SH-SY5Y (cell line): ENCODE data around the gene UFC1.

Source experiments
- GATA2 ChIP-seq: IDR thresholded peaks from 2 replicates; pipeline ENCODE4 v1.6.1; 2011; ENCODE audit warnings: mild to moderate bottlenecking, low read depth, low read length
- GATA3 ChIP-seq: IDR thresholded peaks from 2 replicates; pipeline ENCODE4 v1.6.1; 2011; ENCODE audit warnings: low read depth, mild to moderate bottlenecking, low read length, moderate library complexity

Gene UFC1

DNA sequence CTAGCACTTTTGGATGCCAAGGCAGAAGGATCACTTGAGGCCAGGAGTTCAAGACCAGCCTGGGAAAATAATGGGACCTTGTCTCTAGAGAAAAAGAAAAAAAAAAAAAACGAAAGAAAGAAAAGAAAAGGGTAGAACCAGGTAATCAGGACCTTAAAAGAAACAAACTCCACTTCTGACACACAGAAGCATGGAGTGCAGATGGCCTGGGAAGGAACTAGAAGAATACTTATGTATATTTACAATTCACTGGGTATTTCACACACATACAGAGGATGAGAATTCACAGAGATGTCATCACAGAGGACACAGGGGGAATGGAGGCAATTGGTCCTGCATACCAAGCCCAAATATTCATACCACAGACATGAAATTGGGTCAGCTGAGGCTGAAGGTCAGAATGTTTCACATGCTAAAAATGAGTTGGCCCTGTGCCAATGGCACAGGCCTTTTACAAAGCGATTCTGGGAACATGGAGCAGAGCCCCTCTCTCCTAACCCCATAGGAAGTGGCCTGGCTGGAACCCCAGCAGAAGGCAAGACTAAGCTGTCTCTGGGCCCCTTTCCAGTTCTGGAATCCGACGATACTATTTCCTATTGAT is 19.1 kb downstream of the UFC1 start:
- TF ChIP-seq GATA2 (no peak), GATA3 (no peak)

DNA sequence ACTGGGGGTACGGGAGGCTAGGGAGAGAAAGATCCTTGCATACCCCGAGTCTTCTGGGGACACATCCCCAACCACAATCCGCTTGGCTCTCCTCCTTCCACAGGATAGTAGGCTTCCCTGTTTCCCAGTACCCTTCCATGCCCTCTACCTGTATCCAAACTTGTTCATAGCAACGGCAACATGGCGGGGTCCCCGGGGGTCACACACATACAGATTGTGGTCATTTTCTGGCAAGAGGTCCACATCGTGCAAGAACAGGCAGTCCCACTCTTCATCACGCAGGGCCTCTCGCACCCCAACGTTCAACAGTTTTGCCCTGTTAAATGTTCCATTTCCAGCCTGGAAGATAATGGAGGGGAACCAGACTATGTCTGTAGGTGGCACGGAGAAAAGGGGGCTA is 19.9 kb downstream of the UFC1 start:
- no peak for TF ChIP-seq GATA3
- TF ChIP-seq GATA2, result no peak

DNA sequence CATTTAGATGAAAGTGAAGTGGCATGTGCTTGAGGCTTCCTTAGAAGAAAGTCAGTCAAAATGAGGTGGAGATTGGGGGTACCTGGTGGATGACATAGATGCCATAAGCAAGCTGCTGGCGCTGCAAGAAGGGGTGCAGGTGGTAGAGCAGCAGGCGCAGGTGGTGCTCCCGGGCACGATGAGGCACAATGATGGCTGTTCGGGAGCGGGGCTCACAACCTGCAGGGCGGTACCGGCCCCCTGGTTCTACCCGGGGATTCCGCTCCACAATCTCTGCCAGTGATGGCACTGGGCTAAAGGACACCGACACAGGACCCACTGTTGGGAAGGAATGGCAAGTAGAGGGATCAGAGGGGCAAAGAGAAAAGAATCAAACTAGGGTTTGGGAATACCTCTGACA is 21.1 kb downstream of the UFC1 start:
- TF ChIP-seq GATA3 (no peak), GATA2 (no peak)

DNA sequence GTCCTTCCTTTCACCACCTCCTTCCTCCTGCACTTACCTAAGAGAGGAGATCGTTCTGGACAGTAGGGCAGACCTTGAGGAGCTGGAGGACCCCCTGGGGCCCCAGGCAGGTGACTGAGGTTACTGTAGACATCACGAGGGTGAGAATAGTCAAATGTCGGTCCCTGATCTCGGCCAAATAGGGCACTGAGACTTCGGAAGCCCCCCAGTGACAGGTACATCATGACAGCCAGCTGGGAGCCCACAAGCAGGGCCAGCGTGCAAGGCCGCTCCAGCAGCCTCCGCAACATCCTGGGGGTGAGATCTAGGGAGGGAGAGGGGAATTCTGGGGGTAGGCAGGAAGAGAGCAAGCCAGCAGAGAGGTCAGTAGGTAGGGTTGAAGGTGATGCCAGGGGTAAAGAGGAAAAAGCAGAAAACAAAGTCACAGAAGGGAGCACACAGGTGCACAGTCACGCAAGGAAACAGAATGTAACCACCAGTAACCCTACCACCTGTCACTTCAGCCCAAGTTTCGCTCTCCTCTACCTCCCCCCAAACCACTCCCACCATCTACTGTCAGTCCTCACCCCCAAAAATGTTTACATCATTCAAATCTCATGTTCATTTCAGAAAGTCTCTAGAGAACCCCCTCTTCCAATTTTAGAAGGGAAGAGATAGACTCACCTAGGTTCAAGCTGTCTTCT is 22.1 kb downstream of the UFC1 start:
- TF ChIP-seq GATA2, result no peak
- no peak for TF ChIP-seq GATA3

DNA sequence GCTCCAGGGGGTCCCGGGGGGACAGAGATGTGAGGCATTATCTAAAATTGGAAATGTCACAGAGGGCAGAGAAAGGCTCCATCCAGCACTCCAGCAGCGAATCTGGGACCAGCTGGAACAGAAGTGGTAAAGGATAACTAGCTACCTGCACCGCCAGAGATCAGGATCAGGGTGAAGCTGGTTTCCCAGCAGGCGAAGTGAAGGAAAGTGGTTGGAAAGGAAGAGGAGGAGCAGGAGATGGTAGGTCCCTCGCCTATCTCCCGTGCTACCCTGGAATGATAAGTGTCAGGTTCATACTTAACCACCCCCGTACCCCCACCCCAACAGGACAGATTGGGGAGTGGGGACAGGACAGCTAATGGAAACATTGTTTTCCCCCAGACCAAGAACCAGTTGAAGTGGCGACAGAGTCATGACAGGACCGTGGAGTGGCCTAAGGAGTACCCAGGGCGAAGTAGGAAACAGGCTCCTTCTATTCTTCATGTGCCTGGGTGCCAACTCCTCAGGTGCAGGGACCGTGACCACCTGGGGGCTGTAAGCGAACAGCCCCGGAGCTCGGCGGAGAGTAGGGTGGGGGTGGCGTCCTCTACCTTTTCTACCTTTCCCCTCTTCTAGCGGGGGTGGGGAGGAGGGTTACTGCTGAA is 22.8 kb downstream of the UFC1 start:
- no peak for TF ChIP-seq GATA2
- TF ChIP-seq GATA3, result no peak

DNA sequence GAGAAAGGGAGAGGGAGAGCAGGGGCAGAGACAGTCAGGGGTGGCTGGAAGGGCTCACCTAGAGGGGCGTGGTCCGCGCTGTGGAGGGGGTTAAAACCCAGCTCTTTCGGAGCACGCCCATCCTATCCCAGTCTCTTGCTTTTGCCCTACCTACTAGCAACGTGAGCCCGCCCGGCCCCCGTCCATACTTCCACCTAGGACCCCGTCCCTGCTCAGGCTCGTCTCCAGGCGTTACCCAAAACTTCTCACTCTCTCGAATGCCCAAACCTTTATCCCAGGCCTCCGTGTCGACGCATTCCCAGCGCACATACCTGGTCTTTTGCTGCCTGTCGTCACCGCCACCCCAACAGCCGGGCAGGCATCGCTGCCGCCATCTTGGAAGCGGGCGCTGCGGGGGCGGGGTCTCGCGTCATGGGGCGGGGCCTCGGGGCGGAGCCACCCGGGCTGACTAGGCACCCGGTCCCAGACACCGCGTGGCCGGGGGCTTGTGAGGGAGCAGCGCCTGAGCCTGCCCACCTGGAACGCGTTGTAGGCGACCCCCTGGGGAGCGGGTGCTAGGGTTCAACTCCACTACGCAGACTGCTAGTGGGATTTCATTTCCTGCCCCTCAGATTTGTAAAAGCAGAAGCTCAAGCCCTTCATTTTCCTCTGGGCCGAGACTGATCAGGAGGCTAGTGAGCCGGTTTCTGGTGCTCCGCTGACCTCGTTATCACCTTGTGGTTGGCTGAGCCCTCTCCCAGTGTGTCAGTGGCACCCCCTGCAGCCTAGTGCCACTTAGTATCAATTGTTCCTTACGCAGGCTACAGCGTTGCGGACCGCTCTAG is 23.5 kb downstream of the UFC1 start, which contains the start of gene B4GALT3:
TSS of gene B4GALT3 (minus strand) at position 396 of the 824 bp plus-strand sequence. CDS start 1,447 bp downstream, outside the sequence.
- TF ChIP-seq GATA3 (no peak), GATA2 (no peak)

DNA sequence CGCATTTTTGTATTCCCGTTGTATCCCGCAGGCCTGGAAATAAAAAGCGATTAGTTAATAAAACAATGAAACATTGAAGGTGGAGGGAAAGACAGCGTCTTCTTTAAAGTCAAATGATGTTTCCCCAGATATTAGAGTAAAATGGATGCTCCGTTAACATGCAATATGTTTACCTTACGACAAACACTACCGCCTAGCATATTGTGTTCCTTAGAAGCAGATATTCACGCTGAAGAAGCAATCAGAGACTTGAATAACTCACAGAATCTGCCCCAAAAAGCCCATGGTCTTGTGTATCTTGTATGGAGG is 24.1 kb downstream of the UFC1 start:
- no peak for TF ChIP-seq GATA2
- no peak for TF ChIP-seq GATA3

DNA sequence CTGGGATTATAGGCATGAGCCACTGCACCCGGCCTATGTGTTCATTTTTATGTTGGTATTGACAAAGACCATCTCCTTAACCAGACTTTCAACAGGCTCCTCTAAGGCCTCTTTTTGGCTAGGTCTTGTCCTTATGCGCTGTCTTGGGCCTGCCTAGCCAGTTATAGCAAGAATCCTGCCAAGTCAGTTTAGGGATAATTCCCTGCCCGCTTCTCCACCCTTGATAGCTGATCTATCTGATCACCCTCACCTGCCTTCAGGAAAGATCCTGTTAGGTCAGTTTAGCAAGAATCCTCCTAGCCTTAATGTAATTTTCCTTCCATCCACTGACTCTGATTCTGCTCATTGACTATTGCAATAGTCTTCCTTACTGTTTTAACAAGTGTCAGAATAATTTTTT is 25.9 kb downstream of the UFC1 start:
- TF ChIP-seq GATA2, result no peak
- TF ChIP-seq GATA3, result no peak

DNA sequence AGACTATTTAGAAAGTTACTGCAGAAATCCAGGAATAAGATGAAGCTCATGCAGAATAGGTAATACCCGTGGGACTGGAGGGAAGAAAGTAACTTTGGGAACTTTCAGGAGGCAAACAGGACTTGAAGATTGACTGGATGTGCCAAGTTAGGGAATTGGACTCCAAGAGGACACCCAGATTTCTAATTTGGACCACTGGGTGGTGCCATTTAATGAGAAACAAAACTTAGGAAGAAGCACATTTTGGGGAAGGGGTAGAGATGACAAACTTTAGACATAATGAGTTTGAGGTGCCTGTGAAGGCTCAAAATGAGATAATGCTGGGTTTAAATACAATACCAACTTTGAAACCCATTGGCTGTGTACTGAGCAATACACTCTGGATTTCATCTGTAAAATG is 26.9 kb downstream of the UFC1 start:
- TF ChIP-seq GATA3 (no peak), GATA2 (no peak)

DNA sequence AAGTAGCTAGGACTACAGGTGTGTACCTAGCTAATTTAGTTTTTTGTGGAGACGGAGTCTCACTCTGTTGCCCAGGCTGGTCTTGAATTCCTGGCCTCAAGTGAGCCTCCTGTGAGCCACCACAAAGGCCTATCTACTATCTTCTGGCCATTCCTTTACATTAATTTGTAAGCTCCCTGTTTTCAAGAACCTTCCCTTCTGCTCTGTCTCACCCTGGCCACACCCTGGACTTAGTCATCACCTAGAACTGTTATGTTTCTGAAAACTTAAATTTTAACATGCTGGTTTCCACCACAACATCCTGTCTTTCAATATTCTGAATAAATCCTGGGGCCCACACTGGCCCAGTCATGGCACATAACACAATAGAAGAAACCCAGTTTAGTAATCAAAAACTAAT is 28.4 kb downstream of the UFC1 start:
- TF ChIP-seq GATA2, result no peak
- TF ChIP-seq GATA3, result no peak

DNA sequence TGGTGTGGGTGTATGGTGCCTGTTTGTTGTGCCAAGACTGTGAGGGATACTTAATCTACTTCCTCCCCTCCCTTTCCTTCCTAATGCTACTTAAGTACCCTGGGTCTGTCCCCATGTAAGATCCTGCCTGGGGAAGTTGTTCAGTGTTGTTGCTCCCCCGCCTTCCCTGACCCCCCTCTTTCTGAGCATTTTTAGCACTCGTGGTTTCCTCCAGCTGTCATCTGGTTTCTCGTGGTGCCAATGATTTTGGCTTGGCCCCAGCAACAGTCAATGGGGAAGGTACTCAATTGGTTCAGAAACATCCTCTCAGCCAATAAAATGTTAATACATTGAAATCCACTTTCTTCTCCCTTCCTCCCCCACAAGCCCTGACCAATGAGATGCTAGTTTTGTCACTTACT is 31.5 kb downstream of the UFC1 start:
- TF ChIP-seq GATA3 (no peak), GATA2 (no peak)

DNA sequence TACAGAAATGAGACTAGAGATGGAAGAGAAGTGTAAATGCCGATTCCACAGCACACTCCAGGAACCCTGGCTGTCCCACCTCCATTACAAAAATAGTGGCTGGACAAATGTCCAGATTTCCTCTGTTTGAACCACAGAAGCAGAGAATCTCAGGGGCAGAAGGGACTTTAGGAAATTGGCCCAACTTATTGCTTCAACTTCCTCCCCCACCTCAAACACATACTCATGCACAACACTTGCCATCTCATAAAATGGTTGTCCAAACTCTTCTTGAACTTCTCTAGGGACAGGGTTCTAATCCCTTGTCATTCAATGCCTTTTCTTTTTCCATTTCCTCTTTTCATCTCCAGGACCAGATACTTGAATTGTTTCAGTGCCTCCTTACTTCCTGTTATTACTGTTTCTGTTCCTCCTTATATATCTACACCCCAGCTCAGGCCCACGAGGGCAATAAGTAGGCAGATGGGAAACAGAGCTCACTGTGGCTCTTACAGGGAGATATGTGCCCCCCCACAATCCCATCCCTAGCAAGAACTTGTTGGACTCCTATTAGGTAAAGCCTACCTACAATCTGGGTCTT is 32.0 kb downstream of the UFC1 start:
- TF ChIP-seq GATA2, result no peak
- TF ChIP-seq GATA3, result no peak

DNA sequence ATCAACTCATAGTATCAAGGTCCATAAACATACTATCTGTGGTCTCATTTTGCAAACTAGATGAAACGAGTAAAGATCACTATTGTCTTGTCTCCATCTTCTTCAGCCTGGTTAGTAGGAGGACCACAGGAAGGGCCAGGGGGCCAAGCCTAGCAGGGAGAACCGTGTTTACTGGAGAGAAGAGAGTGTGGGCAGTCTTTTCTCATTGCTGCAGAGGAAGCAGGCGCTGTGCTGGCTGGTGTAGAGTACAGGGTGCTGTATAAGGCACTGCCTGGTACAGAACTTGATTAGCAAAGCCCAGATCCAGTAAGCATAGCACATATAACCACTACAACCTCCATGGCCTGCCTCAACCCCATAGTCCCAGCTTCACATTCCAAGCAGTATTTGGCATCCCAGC is 33.5 kb downstream of the UFC1 start:
- TF ChIP-seq GATA3 (no peak), GATA2 (no peak)

DNA sequence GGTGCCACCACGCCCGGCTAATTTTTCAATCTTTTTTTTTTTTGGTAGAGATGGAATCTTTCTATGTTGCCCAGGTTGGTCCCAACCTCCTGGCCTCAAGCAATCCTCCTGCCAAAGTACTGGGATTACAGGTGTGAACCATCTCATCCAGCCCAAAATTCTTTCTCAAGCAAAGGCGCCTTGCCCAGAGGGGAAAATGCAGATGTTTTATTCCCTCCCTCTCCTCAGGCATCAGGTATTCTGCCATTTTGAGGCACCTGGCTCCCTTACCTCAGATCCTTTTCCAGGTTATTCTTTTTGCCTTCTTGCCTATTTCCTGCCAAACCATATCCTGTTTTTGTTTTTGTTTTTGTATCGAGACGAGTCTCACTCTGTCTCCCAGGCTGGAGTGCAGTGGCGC is 34.6 kb downstream of the UFC1 start:
- no peak for TF ChIP-seq GATA2
- no peak for TF ChIP-seq GATA3

DNA sequence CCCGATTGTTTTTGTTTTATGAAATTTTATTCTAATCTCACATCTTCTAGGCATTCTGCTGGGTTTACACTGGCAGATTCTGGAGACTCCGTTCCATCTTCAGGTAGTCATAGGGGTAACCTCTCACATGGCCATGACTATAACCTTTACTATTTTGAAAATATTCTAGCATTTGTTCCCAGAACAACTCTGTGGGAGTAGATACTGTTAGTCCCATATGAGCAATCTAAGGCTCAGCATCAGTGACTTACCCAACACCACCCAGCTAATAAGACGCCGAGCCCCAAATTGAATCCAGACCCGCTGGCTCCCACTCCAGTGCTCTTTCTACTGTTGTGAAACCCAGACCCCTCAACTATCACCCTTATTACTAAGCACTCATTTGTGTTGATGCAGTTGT is 35.3 kb downstream of the UFC1 start:
- TF ChIP-seq GATA3 (no peak), GATA2 (no peak)

DNA sequence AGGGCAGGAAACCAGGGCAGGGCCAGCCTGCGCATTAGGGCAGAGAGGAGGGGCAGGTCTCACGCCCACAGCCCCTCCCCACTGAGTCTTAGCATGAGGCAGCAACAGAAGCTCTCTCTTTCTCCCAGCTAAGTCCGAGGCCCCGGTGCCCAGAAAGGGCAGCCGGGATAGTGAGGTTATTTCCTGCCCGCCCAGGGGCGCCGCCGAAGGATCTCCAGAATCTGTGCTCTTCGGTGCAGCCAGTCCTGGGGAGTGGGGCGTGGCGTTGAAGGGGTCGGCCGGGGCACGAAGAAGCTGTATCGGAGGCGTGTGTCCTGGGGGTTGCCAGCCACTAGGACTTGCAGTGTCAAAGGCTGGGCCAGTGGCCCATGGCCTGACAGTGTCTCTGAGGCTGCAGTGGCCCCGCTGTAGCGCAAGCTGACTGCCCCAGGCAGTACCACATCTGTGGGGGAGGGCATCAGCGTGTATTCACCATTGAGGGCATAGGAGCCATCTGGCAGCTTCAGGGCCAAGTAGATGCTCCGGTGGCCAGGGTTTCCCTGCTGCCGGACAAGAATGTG is 37.3 kb downstream of the UFC1 start:
- no peak for TF ChIP-seq GATA3
- no peak for TF ChIP-seq GATA2
